Measurements from ENCODE around the gene PARS2. TPM values are rescaled to one million over a fixed set of nuclear protein-coding genes. Genes with fewer than 3 reads are reported as not detected.

Gene PARS2
- total and polyA plus RNA-seq, 4 donors, result 2.1 to 4.1 (median 3.3) TPM

DNA sequence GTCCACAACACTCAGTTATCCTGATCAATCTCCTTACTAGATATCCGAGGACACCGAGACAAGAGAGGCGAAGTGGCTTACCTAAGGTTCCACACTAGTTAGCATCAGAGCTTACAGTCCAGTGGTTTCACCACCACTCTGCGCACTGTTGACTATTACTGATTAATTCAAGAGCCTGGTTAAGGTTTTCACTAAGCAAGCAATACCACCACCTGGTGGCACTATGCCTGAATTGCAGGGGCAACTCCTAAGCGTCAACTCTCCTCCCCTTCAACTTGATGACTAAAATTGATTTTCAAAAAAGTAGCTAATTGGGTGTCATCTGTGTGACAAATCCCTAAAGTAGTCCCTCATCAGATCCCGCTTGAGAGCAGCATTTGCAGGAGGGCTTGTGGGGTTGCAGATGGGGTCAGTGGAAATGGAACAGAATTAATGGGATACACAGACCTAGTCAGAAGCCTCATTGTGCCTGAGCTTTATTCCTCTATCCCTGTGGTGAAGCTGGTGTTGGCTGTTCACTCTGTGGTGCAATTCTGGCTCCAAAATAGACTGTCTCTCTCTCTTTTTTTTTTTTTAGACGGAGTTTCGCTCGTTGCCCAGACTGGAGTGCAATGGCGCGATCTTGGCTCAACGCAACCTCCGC is 27.7 kb upstream of the PARS2 start:
- no peaks in the 10 kb centered on the region for H3K27me3 ChIP-seq (ENCODE audit: control insufficient read depth in 4 of 4, insufficient read depth in 4 of 4, low read length in 3 of 4)
- H3K9me3 ChIP-seq (ENCODE audit: control insufficient read depth in 4 of 4, low read length in 3 of 4), result peaks cover 0 to 5% (median 0%) of the 10 kb centered on the region in 4 donors
- peak; percentile 56 for DNase-seq (ENCODE audit: low spot score)
- no peak overlapping the region for H3K27ac ChIP-seq (ENCODE audit: low read depth in 1 of 2, low read length in 2 of 2)
- H3K4me3 ChIP-seq (ENCODE audit: low read depth in 1 of 3, low read length in 3 of 3), result no peak overlapping the region
- no peak overlapping the region for H3K9ac ChIP-seq (ENCODE audit: low read depth in 1 of 2, low read length in 2 of 2)
- no peak for TF ChIP-seq MAX (IDR thresholded peaks at IDR 0.05)
- no peak for TF ChIP-seq JUND (IDR thresholded peaks at IDR 0.05)
- TF ChIP-seq FOXA1 (IDR thresholded peaks at IDR 0.05), result no peak
- TF ChIP-seq, protein P1, sequence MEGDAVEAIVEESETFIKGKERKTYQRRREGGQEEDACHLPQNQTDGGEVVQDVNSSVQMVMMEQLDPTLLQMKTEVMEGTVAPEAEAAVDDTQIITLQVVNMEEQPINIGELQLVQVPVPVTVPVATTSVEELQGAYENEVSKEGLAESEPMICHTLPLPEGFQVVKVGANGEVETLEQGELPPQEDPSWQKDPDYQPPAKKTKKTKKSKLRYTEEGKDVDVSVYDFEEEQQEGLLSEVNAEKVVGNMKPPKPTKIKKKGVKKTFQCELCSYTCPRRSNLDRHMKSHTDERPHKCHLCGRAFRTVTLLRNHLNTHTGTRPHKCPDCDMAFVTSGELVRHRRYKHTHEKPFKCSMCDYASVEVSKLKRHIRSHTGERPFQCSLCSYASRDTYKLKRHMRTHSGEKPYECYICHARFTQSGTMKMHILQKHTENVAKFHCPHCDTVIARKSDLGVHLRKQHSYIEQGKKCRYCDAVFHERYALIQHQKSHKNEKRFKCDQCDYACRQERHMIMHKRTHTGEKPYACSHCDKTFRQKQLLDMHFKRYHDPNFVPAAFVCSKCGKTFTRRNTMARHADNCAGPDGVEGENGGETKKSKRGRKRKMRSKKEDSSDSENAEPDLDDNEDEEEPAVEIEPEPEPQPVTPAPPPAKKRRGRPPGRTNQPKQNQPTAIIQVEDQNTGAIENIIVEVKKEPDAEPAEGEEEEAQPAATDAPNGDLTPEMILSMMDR (IDR thresholded peaks at IDR 0.05; ENCODE audit: low read depth, low read length, missing input control), result peak; percentile 49
- TF ChIP-seq FOXA2 (IDR thresholded peaks at IDR 0.05), result no peak
- TF ChIP-seq RAD21 (IDR thresholded peaks at IDR 0.05), result peak in 1 of 2 donors; percentile 57
- TF ChIP-seq TAF1 (conservative IDR thresholded peaks at IDR 0.05), result no peak
- peaks cover 0 to 8% (median 5%) of the 10 kb centered on the region in 4 donors for H3K4me1 ChIP-seq (ENCODE audit: control insufficient read depth in 4 of 4, insufficient read depth in 4 of 4, low read length in 3 of 4)
- WGBS, result 94% methylated on average over 13 of the region's 13 CpGs
- H3K36me3 ChIP-seq (ENCODE audit: control insufficient read depth in 4 of 4, insufficient read depth in 3 of 4, low read depth in 1 of 4, low read length in 3 of 4), result no peaks in the 10 kb centered on the region

DNA sequence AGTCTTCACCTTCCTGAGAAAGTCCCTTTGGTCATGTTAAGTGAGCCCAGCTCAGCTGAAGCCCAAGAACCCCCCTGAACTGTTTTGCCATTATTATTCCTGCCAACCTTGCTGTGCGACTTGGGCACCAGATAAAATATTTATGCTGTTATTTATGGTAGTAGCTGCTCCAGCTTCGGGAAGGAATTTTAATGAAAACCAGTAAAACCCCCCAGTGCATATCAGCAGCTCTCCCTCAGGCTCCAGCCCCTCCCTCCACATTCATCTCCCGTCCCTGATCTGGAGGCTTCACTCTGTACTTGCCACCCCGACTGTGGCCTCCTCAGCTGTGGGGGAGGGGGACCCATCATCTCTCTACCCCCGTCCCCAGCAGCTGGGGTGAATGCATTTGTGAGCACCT is 24.1 kb upstream of the PARS2 start:
- WGBS, result 87% methylated on average over 5 of the region's 5 CpGs
- H3K36me3 ChIP-seq (ENCODE audit: control insufficient read depth in 4 of 4, insufficient read depth in 3 of 4, low read depth in 1 of 4, low read length in 3 of 4), result peaks cover 0 to 10% (median under 1%) of the 10 kb centered on the region in 4 donors
- H3K27me3 ChIP-seq (ENCODE audit: control insufficient read depth in 4 of 4, insufficient read depth in 4 of 4, low read length in 3 of 4), result no peaks in the 10 kb centered on the region
- TF ChIP-seq TAF1 (conservative IDR thresholded peaks at IDR 0.05) (no peak), RXRA (IDR thresholded peaks at IDR 0.05) (no peak), YY1 (IDR thresholded peaks at IDR 0.05) (no peak), FOXA1 (IDR thresholded peaks at IDR 0.05) (no peak), FOXA2 (IDR thresholded peaks at IDR 0.05) (no peak), HNF4G (IDR thresholded peaks at IDR 0.05) (no peak), EGR1 (IDR thresholded peaks at IDR 0.05; ENCODE audit: low read depth in 2 of 2) (no peak), SP1 (IDR thresholded peaks at IDR 0.05) (no peak), NR2F2 (IDR thresholded peaks at IDR 0.05) (no peak), GABPA (IDR thresholded peaks at IDR 0.05 in 1 of 2, conservative IDR thresholded peaks at IDR 0.05 in 1 of 2) (no peak)
- TF ChIP-seq, protein P2, sequence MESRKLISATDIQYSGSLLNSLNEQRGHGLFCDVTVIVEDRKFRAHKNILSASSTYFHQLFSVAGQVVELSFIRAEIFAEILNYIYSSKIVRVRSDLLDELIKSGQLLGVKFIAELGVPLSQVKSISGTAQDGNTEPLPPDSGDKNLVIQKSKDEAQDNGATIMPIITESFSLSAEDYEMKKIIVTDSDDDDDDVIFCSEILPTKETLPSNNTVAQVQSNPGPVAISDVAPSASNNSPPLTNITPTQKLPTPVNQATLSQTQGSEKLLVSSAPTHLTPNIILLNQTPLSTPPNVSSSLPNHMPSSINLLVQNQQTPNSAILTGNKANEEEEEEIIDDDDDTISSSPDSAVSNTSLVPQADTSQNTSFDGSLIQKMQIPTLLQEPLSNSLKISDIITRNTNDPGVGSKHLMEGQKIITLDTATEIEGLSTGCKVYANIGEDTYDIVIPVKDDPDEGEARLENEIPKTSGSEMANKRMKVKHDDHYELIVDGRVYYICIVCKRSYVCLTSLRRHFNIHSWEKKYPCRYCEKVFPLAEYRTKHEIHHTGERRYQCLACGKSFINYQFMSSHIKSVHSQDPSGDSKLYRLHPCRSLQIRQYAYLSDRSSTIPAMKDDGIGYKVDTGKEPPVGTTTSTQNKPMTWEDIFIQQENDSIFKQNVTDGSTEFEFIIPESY (IDR thresholded peaks at IDR 0.05), result no peak
- peaks cover 0 to 5% (median 0%) of the 10 kb centered on the region in 4 donors for H3K9me3 ChIP-seq (ENCODE audit: control insufficient read depth in 4 of 4, low read length in 3 of 4)
- no peak for DNase-seq (ENCODE audit: low spot score)
- no peak overlapping the region for H3K9ac ChIP-seq (ENCODE audit: low read depth in 1 of 2, low read length in 2 of 2)
- no peak overlapping the region for H3K27ac ChIP-seq (ENCODE audit: low read depth in 1 of 2, low read length in 2 of 2)
- H3K4me1 ChIP-seq (ENCODE audit: control insufficient read depth in 4 of 4, insufficient read depth in 4 of 4, low read length in 3 of 4), result no peaks in the 10 kb centered on the region
- H3K4me3 ChIP-seq (ENCODE audit: low read depth in 1 of 3, low read length in 3 of 3), result no peak overlapping the region

DNA sequence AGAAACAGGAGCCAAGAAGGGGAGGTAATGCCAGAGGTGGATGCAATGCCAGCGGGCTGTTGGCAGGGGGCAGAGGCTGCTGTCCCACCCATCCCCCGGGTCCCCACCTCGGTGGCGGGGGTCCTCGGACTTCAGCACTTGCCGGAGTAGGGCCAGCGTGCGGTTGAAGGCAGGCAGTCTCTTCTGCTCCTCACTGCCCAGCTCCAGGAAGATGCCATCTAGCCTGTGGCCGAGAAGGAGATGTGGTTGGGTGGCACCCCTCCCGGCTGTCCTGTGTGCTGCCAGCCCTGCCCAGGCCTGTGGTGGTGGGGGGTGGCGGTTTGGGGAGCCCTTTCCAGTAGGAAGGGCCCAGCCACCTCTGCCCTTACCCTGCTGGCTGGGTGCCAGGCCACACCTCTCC is 23.3 kb upstream of the PARS2 start:
- H3K36me3 ChIP-seq (ENCODE audit: control insufficient read depth in 4 of 4, insufficient read depth in 3 of 4, low read depth in 1 of 4, low read length in 3 of 4), result peaks cover 0 to 10% (median 2%) of the 10 kb centered on the region in 4 donors
- no peak overlapping the region for H3K27ac ChIP-seq (ENCODE audit: low read depth in 1 of 2, low read length in 2 of 2)
- no peaks in the 10 kb centered on the region for H3K27me3 ChIP-seq (ENCODE audit: control insufficient read depth in 4 of 4, insufficient read depth in 4 of 4, low read length in 3 of 4)
- H3K9me3 ChIP-seq (ENCODE audit: control insufficient read depth in 4 of 4, low read length in 3 of 4), result peaks cover 0 to 5% (median 0%) of the 10 kb centered on the region in 4 donors
- no peaks in the 10 kb centered on the region for H3K4me1 ChIP-seq (ENCODE audit: control insufficient read depth in 4 of 4, insufficient read depth in 4 of 4, low read length in 3 of 4)
- H3K4me3 ChIP-seq (ENCODE audit: low read depth in 1 of 3, low read length in 3 of 3), result no peak overlapping the region
- WGBS, result 94% methylated on average over 11 of the region's 11 CpGs
- no peak for DNase-seq (ENCODE audit: low spot score)
- H3K9ac ChIP-seq (ENCODE audit: low read depth in 1 of 2, low read length in 2 of 2), result no peak overlapping the region
- TF ChIP-seq GABPA (IDR thresholded peaks at IDR 0.05 in 1 of 2, conservative IDR thresholded peaks at IDR 0.05 in 1 of 2), result no peak
- TF ChIP-seq NR2F2 (IDR thresholded peaks at IDR 0.05), result no peak
- TF ChIP-seq HNF4G (IDR thresholded peaks at IDR 0.05), result no peak
- TF ChIP-seq HNF4A (conservative IDR thresholded peaks at IDR 0.05), result no peak
- no peak for TF ChIP-seq FOXA1 (IDR thresholded peaks at IDR 0.05)
- no peak for TF ChIP-seq MAX (IDR thresholded peaks at IDR 0.05)
- TF ChIP-seq, protein P2 (IDR thresholded peaks at IDR 0.05), result no peak
- no peak for TF ChIP-seq RXRA (IDR thresholded peaks at IDR 0.05)
- TF ChIP-seq ATF3 (IDR thresholded peaks at IDR 0.05), result no peak
- TF ChIP-seq SP1 (IDR thresholded peaks at IDR 0.05), result no peak
- TF ChIP-seq, protein P1 (IDR thresholded peaks at IDR 0.05; ENCODE audit: low read depth, low read length, missing input control), result no peak
- TF ChIP-seq EGR1 (IDR thresholded peaks at IDR 0.05; ENCODE audit: low read depth in 2 of 2), result no peak
- no peak for TF ChIP-seq RAD21 (IDR thresholded peaks at IDR 0.05)
- TF ChIP-seq FOXA2 (IDR thresholded peaks at IDR 0.05), result no peak
- TF ChIP-seq YY1 (IDR thresholded peaks at IDR 0.05), result no peak

Data from liver (tissue), 9 donors.